ENCODE results near the gene NUTM1.

Gene NUTM1

DNA sequence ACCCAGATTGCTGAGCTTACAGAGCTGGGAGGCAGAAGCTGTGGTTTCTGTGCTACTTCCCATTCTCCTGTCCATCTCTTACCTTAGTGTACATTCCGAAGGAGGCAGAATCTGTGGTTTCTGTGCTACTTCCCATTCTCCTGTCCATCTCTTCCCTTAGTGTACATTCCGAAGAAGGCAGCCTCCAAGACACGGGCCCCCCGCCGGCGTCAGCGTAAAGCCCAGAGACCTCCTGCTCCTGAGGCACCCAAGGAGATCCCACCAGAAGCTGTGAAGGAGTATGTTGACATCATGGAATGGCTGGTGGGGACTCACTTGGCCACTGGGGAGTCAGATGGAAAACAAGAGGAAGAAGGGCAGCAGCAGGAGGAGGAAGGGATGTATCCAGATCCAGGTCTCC, 11.2 kb downstream of the NUTM1 start:
- Histone ChIP-seq H3K9me3 (ENCODE audit: control insufficient read depth, low read length) (no peaks in the 10 kb centered on the region), H3K9ac (ENCODE audit: low read length) (no peak overlapping the region), H3K36me3 (ENCODE audit: control insufficient read depth, insufficient read depth, low read length, severe bottlenecking) (peaks cover 5% of the 10 kb centered on the region), H3K4me3 (ENCODE audit: low read length) (no peak overlapping the region), H3K27me3 (replicated peaks; ENCODE audit: control insufficient read depth, insufficient read depth, low read length) (no peaks in the 10 kb centered on the region), H3K4me1 (ENCODE audit: control insufficient read depth, insufficient read depth, low read length) (no peaks in the 10 kb centered on the region)
- DNase-seq (ENCODE audit: low read depth), result no peak

DNA sequence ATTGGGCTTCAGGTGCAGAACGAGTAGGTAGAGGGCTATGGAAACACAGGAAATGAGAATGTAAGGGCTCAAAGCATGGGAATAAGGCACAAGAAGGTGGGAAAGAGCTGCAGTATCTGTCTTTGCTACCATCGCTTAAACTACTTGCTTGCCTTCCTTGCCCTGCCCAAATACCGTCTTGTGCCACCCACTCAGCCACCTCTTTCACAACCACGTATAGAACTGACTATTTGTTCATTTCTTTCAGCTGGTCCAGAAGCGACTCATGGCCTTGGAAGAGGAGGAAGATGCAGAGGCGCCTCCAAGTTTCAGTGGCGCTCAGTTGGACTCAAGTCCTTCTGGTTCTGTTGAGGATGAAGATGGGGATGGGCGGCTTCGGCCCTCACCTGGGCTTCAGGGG, 12.1 kb downstream of the NUTM1 start:
- no peaks in the 10 kb centered on the region for H3K4me1 ChIP-seq (ENCODE audit: control insufficient read depth, insufficient read depth, low read length)

DNA sequence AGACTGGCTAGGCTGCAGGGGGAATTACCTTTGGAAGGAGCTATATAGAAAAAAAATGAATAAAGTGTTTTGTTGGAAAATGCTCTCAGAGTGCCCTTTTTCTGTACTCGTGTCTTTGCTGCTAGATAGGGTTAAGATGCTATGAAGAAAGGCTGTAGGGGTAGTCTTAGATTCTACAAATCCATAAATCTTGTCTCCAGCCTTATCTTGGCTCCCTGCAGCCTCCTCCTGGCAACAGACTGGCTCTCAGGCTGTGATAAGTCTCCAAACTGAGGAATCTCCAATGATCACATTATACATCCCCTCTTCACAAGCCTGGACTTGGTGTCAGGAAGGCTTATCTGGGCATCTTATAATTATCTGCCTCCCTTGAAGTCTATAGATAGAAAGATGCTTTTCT, 14.5 kb downstream of the NUTM1 start:
- Histone ChIP-seq H3K9ac (ENCODE audit: low read length) (no peak overlapping the region), H3K27me3 (replicated peaks; ENCODE audit: control insufficient read depth, insufficient read depth, low read length) (no peaks in the 10 kb centered on the region), H3K4me1 (ENCODE audit: control insufficient read depth, insufficient read depth, low read length) (no peaks in the 10 kb centered on the region), H3K9me3 (ENCODE audit: control insufficient read depth, low read length) (no peaks in the 10 kb centered on the region), H3K36me3 (ENCODE audit: control insufficient read depth, insufficient read depth, low read length, severe bottlenecking) (peaks cover 11% of the 10 kb centered on the region), H3K4me3 (ENCODE audit: low read length) (no peak overlapping the region)
- no peak for DNase-seq (ENCODE audit: low read depth)

More for the DNA sequence above, 12.1 kb downstream of the NUTM1 start:
- Histone ChIP-seq H3K27me3 (replicated peaks; ENCODE audit: control insufficient read depth, insufficient read depth, low read length) (no peaks in the 10 kb centered on the region), H3K4me3 (ENCODE audit: low read length) (no peak overlapping the region), H3K9ac (ENCODE audit: low read length) (no peak overlapping the region), H3K9me3 (ENCODE audit: control insufficient read depth, low read length) (no peaks in the 10 kb centered on the region), H3K36me3 (ENCODE audit: control insufficient read depth, insufficient read depth, low read length, severe bottlenecking) (peaks cover 8% of the 10 kb centered on the region)
- DNase-seq (ENCODE audit: low read depth), result no peak

DNA sequence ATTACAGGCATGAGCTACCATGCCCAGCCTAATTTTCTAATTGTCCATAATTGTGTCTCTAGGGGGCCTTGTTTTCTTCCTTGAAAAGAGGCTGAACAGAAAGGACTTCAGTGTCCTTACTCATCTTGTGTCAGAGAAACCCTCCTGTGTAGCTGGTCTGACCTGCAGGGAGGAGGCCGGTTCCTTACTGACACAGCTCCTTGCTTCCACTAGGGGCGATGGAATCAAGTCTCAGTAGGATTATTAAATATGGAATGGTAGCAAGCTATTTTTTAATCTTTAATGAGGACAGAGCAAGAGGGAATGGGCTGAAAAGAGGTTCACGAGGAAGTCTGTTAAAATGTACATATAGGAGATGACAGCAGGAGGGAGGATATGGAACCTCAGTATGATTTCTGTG, 15.3 kb downstream of the NUTM1 start:
- Histone ChIP-seq H3K9ac (ENCODE audit: low read length) (no peak overlapping the region), H3K36me3 (ENCODE audit: control insufficient read depth, insufficient read depth, low read length, severe bottlenecking) (peaks cover 11% of the 10 kb centered on the region), H3K27me3 (replicated peaks; ENCODE audit: control insufficient read depth, insufficient read depth, low read length) (no peaks in the 10 kb centered on the region), H3K9me3 (ENCODE audit: control insufficient read depth, low read length) (no peaks in the 10 kb centered on the region), H3K4me3 (ENCODE audit: low read length) (no peak overlapping the region), H3K4me1 (ENCODE audit: control insufficient read depth, insufficient read depth, low read length) (no peaks in the 10 kb centered on the region)
- no peak for DNase-seq (ENCODE audit: low read depth)

DNA sequence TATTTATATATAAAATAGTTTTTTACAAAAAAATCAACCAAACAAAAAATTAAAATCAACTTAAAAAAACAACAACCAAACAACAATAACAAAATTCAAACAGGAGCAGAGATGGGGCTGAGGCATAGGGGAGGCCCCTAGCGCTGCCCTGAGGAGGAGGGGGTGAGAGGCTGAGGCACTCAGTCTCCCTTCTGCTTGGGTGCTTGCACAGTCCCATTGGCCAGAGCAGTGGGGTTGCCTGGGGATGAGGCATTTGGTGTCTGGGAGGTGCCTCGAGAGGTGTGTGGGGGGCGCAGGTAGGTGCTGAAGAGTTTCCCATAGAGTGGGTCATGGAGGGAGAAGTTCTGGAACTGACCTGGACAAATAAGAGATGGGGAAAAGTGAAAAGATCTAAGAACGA, 15.8 kb downstream of the NUTM1 start:
- no peaks in the 10 kb centered on the region for H3K9me3 ChIP-seq (ENCODE audit: control insufficient read depth, low read length)
- no peak for DNase-seq (ENCODE audit: low read depth)
- H3K9ac ChIP-seq (ENCODE audit: low read length), result no peak overlapping the region
- no peaks in the 10 kb centered on the region for H3K4me1 ChIP-seq (ENCODE audit: control insufficient read depth, insufficient read depth, low read length)
- no peak overlapping the region for H3K4me3 ChIP-seq (ENCODE audit: low read length)
- H3K27me3 ChIP-seq (replicated peaks; ENCODE audit: control insufficient read depth, insufficient read depth, low read length), result no peaks in the 10 kb centered on the region
- H3K36me3 ChIP-seq (ENCODE audit: control insufficient read depth, insufficient read depth, low read length, severe bottlenecking), result peaks cover 11% of the 10 kb centered on the region

DNA sequence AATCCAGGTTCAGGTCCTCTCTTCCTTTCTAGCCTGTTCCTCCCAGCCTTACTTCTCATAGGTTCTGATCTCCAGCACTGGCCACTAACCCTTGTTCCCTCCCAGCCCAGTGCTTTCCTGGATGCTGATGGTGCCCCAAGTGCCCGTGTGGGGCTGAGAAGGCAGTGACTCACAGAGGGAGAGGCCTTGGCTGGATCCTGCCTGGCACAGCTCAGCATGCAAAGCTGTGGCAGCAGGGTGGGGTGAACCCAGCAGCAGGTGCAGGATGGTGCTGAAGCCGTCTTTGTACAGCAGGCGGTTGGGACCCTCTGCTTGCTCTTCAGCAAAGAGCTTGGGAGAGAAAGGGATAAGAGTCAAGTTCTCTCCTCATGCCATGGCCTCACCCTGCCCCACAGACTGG, 16.3 kb downstream of the NUTM1 start:
- H3K4me1 ChIP-seq (ENCODE audit: control insufficient read depth, insufficient read depth, low read length), result no peaks in the 10 kb centered on the region
- peaks cover 11% of the 10 kb centered on the region for H3K36me3 ChIP-seq (ENCODE audit: control insufficient read depth, insufficient read depth, low read length, severe bottlenecking)
- H3K9me3 ChIP-seq (ENCODE audit: control insufficient read depth, low read length), result no peaks in the 10 kb centered on the region
- H3K27me3 ChIP-seq (replicated peaks; ENCODE audit: control insufficient read depth, insufficient read depth, low read length), result no peaks in the 10 kb centered on the region
- no peak overlapping the region for H3K9ac ChIP-seq (ENCODE audit: low read length)
- DNase-seq (ENCODE audit: low read depth), result no peak
- H3K4me3 ChIP-seq (ENCODE audit: low read length), result no peak overlapping the region

DNA sequence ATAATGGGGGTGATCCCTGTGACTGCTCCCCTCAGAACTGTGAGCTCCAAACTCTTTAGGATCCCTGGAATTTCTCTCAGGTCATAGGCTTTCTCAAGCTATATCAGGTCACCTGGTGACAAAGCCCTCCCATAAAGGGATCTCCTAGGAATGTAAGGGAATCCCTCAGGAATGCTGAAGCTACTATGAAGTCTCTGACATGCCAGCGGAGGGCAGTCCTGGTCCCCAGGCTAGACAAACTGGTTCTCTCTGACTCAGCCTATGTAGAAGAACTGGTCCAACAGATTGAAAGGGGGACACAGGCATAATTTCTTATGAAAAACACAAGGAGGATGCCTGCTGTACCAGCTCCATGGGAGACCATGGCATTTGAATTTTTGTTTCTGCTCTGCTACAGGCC, 17.2 kb downstream of the NUTM1 start:
- Histone ChIP-seq H3K9me3 (ENCODE audit: control insufficient read depth, low read length) (no peaks in the 10 kb centered on the region), H3K4me1 (ENCODE audit: control insufficient read depth, insufficient read depth, low read length) (no peaks in the 10 kb centered on the region), H3K9ac (ENCODE audit: low read length) (no peak overlapping the region), H3K36me3 (ENCODE audit: control insufficient read depth, insufficient read depth, low read length, severe bottlenecking) (peaks cover 11% of the 10 kb centered on the region), H3K4me3 (ENCODE audit: low read length) (no peak overlapping the region), H3K27me3 (replicated peaks; ENCODE audit: control insufficient read depth, insufficient read depth, low read length) (no peaks in the 10 kb centered on the region)
- no peak for DNase-seq (ENCODE audit: low read depth)

DNA sequence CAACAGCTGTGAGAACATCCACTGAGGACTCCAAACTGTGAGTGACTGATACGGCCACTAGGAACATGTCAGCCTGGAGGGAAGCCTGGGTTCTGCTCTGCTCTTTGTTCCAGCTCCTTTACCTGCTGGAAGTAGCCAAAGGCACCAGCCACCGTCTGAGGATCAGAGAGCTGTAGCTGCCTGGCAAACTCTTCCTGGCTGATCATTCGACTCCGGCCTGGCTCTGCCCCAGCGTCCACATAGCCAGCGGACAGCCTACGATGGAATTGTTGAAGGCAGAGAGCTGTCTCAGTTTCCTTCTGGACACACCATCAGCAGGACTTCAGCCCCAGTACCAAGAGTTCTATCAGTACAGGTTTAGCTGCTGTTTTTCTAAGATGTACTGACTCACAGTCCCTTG, 18.2 kb downstream of the NUTM1 start:
- DNase-seq (ENCODE audit: low read depth), result no peak
- Histone ChIP-seq H3K27me3 (replicated peaks; ENCODE audit: control insufficient read depth, insufficient read depth, low read length) (no peaks in the 10 kb centered on the region), H3K9ac (ENCODE audit: low read length) (no peak overlapping the region), H3K36me3 (ENCODE audit: control insufficient read depth, insufficient read depth, low read length, severe bottlenecking) (peaks cover 11% of the 10 kb centered on the region), H3K9me3 (ENCODE audit: control insufficient read depth, low read length) (no peaks in the 10 kb centered on the region), H3K4me1 (ENCODE audit: control insufficient read depth, insufficient read depth, low read length) (peaks cover 6% of the 10 kb centered on the region), H3K4me3 (ENCODE audit: low read length) (no peak overlapping the region)

DNA sequence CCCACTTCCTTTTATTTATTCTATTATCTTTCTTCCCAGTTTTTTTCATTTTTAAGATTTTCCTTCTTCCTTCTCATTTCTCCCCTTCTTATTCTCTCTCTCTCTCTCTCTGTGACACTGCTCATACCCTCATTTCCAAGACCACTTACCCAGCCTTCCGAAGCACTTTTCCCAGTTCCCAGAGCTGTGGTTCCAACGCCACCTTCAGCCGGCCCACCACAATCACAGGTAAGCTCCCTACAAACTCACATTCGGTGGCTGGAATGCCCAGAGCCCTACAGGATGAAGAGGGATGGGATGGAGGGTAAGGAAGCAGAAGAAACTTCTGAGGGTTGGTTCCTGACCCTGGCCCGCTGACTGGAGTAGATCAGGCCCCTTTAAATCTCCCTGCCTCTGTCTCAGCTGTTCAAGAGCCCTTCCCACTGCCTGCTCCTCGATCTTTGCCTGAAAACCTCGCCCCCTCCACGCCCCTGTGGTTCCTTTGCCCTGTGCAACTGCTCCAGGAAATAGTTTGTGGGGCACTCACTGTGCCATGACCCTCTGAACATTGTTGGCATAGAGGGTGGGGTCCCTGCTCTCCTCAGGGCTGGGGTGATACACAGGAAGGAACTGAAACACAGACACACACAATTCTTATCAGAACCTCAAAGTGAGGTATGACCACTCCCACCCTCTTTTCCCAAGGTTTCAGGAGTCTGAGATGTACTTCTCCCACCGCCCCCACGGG, 19.1 kb downstream of the NUTM1 start:
- no peaks in the 10 kb centered on the region for H3K27me3 ChIP-seq (replicated peaks; ENCODE audit: control insufficient read depth, insufficient read depth, low read length)
- peaks cover 7% of the 10 kb centered on the region for H3K4me1 ChIP-seq (ENCODE audit: control insufficient read depth, insufficient read depth, low read length)
- DNase-seq (ENCODE audit: low read depth), result no peak
- H3K9ac ChIP-seq (ENCODE audit: low read length), result no peak overlapping the region
- no peak overlapping the region for H3K4me3 ChIP-seq (ENCODE audit: low read length)
- peaks cover 11% of the 10 kb centered on the region for H3K36me3 ChIP-seq (ENCODE audit: control insufficient read depth, insufficient read depth, low read length, severe bottlenecking)
- H3K9me3 ChIP-seq (ENCODE audit: control insufficient read depth, low read length), result no peaks in the 10 kb centered on the region

DNA sequence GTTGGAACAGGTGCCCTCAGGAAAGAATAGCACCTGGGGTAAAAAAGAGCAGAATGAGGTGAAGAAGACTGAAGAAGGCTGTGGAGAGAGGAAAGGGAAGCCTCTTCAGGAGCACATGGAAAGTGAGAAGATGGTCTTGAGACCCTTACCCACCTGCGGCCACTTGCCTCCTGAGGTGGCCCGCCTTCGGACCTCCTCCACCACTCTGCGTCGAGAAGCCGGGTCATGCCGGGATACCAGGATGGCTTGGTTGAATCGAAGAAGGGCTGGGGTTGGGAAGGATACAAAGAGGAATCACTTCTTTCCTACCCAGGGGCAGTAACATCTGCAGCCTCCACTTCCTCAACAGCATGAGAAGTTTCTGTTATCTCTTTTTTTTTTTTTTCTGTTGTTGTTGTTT, 20.9 kb downstream of the NUTM1 start:
- no peak for DNase-seq (ENCODE audit: low read depth)
- peaks cover 14% of the 10 kb centered on the region for H3K4me1 ChIP-seq (ENCODE audit: control insufficient read depth, insufficient read depth, low read length)
- peaks cover 6% of the 10 kb centered on the region for H3K36me3 ChIP-seq (ENCODE audit: control insufficient read depth, insufficient read depth, low read length, severe bottlenecking)
- H3K9ac ChIP-seq (ENCODE audit: low read length), result no peak overlapping the region
- no peaks in the 10 kb centered on the region for H3K9me3 ChIP-seq (ENCODE audit: control insufficient read depth, low read length)
- no peaks in the 10 kb centered on the region for H3K27me3 ChIP-seq (replicated peaks; ENCODE audit: control insufficient read depth, insufficient read depth, low read length)
- no peak overlapping the region for H3K4me3 ChIP-seq (ENCODE audit: low read length)

DNA sequence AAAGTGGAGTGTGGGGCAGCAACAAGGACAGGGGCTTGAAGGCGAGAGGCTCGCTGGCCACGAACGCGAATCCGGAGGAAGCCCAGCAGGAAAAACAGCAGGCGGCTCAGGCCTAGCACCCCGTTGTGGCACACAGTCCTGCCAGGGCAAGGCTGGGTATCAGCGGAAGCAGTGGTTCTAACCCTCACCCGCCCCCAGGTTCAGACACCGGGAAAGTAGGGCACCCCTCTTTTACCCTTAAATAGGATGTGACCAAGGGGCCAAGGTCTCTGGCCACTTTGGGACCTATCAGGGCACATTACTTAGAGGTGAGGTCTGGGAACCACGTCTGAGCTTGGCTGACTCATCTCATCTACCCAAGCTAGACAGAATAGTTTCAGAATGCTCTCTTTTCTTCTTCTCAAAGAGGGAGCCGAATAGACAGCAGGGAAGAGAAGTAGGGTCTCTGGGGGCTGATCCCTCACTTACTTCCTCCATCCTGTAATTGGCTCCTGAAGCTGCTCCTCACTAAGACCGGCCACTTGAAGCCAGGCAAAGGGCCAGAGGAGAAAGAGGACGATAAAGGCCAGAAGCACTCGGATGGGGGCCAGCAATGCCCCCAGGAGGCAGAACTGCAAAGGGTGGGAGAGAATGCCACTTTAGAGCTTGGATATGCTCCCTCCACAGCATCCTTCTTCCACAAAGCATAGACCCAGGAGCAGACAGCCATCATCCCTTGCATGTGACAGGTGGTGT, 22.1 kb downstream of the NUTM1 start:
- Histone ChIP-seq H3K4me3 (ENCODE audit: low read length) (no peak overlapping the region), H3K9ac (ENCODE audit: low read length) (no peak overlapping the region), H3K27me3 (replicated peaks; ENCODE audit: control insufficient read depth, insufficient read depth, low read length) (no peaks in the 10 kb centered on the region), H3K4me1 (ENCODE audit: control insufficient read depth, insufficient read depth, low read length) (peaks cover 14% of the 10 kb centered on the region), H3K36me3 (ENCODE audit: control insufficient read depth, insufficient read depth, low read length, severe bottlenecking) (peaks cover 3% of the 10 kb centered on the region), H3K9me3 (ENCODE audit: control insufficient read depth, low read length) (no peaks in the 10 kb centered on the region)
- no peak for DNase-seq (ENCODE audit: low read depth)

Data from adipocyte (in vitro differentiated cells).